ENCODE data around the gene TGFB2. TPM values are rescaled to one million over a fixed set of nuclear protein-coding genes. Genes with fewer than 3 reads are reported as not detected.

The TGFB2 gene
- total RNA-seq, 2 experiments from 2014 or later = 0.03 to 0.11 TPM

DNA sequence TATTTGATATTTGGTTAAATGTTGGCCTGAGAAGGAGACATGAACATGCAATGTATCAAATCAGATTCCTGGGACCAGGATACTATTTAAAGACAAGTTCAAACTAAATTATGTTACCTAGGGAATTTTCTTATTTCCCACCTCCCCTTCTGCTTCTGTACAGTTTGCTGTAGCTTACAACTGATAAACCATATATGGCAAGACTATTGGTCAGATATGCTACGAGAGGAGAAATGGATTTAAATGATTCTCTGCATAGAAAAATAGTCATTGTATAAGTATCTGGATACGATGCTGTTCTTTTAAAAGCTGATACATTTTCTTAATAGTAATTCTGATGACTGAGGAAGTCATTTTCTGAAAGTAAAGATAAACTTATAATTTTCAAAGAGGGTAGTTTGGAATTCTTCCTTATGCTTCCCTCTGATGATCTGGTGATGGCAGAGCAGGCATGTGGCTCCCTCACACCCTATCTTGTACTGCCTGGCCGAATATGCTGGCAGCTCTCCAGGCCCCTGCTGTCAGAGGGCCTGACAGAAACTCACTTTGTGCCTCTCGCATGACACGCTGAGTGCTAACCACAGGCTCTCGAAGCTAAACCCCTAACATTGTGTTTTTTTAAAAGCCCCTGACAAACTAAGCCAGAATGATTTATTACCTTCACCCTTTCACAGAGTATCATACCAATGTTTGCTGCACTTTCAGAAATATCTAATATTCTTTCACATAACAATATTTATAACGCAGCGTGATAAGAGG, 40.7 kb upstream of the TGFB2 start:
- peaks cover 34% of the 10 kb centered on the region; the same call in 1 of the 2 replicates for H3K79me2 ChIP-seq (ENCODE audit: insufficient read depth, low read depth, low read length)
- H3K36me3 ChIP-seq (ENCODE audit: insufficient read depth, low read length) = peaks cover 82% of the 10 kb centered on the region
- DNase-seq (ENCODE audit: low spot score) = no peak
- POLR2A ChIA-PET = interaction anchor here (0.6 to 2.1 kb wide), 5 partner anchors 9 to 19 kb away, joined by 3 to 7 read pairs (median 3); no protein-coding TSS in a partner anchor
- H3K4me3 ChIP-seq (ENCODE audit: low read depth, low read length, poor library complexity, severe bottlenecking) = no peak overlapping the region
- no TSS peak for BruUV-seq (replicated peaks)
- CTCF ChIA-PET (ENCODE audit: unreplicated experiment) = no interaction called here
- H3K9me3 ChIP-seq (ENCODE audit: low read length) = no peaks in the 10 kb centered on the region
- H2AFZ ChIP-seq (ENCODE audit: low read length) = no peak overlapping the region
- no peak overlapping the region for H3K27ac ChIP-seq (ENCODE audit: low read depth, low read length, poor library complexity, severe bottlenecking)
- H3K4me2 ChIP-seq (ENCODE audit: low read length) = no peak overlapping the region
- TF ChIP-seq, protein P1, sequence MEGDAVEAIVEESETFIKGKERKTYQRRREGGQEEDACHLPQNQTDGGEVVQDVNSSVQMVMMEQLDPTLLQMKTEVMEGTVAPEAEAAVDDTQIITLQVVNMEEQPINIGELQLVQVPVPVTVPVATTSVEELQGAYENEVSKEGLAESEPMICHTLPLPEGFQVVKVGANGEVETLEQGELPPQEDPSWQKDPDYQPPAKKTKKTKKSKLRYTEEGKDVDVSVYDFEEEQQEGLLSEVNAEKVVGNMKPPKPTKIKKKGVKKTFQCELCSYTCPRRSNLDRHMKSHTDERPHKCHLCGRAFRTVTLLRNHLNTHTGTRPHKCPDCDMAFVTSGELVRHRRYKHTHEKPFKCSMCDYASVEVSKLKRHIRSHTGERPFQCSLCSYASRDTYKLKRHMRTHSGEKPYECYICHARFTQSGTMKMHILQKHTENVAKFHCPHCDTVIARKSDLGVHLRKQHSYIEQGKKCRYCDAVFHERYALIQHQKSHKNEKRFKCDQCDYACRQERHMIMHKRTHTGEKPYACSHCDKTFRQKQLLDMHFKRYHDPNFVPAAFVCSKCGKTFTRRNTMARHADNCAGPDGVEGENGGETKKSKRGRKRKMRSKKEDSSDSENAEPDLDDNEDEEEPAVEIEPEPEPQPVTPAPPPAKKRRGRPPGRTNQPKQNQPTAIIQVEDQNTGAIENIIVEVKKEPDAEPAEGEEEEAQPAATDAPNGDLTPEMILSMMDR (conservative IDR thresholded peaks at IDR 0.05; ENCODE audit: low read length) = no peak
- TF ChIP-seq EZH2phosphoT487 (IDR thresholded peaks at IDR 0.05; ENCODE audit: borderline replicate concordance, low read depth, low read length) = no peak
- no peaks in the 10 kb centered on the region for H4K20me1 ChIP-seq (ENCODE audit: insufficient read depth, low read length)
- intact Hi-C loops (cut with micrococcal nuclease; ENCODE audit: unreplicated experiment) = no loop called here
- H3K4me1 ChIP-seq (ENCODE audit: insufficient read depth, low read length, poor library complexity, severe bottlenecking) = peaks cover under 1% of the 10 kb centered on the region
- no peaks in the 10 kb centered on the region for H3K9me2 ChIP-seq (ENCODE audit: insufficient read depth, low read length)

DNA sequence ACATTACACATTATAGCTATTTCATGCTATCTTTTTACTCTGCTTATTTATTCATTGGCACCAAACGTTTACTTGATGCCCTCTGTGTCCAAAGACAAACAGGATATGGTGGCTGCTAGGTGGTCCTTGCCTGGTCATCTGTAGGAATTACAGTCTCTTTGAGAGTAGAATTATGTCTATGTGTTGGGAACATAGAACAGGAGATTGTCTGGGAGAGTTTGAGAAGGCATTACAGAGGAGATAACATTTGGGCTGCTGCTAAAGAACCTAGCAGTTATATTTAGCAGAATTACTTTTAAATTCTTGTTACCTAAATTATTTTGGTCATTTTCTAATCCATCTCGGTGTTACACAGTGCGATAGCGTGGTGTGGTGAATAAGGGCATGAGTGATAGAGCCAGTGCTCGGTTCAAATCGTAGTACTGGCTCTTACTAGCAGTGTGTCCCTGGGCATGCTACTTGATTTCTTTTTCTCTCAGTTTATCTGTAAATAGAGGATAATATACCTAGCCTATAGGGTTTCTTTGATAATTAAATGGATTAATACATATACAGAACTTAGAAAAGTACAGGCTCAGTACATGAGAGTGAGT, 39.6 kb upstream of the TGFB2 start:
- POLR2A ChIA-PET = interaction anchor here (0.9 to 2.1 kb wide), 3 partner anchors 10 to 20 kb away, joined by 3 to 7 read pairs (median 3); no protein-coding TSS in a partner anchor
- Histone ChIP-seq H3K79me2 (ENCODE audit: insufficient read depth, low read depth, low read length) (peaks cover 23% of the 10 kb centered on the region; the same call in 1 of the 2 replicates), H2AFZ (ENCODE audit: low read length) (no peak overlapping the region), H4K20me1 (ENCODE audit: insufficient read depth, low read length) (no peaks in the 10 kb centered on the region), H3K9me3 (ENCODE audit: low read length) (no peaks in the 10 kb centered on the region), H3K4me3 (ENCODE audit: low read depth, low read length, poor library complexity, severe bottlenecking) (no peak overlapping the region), H3K27ac (ENCODE audit: low read depth, low read length, poor library complexity, severe bottlenecking) (no peak overlapping the region), H3K4me2 (ENCODE audit: low read length) (no peak overlapping the region), H3K36me3 (ENCODE audit: insufficient read depth, low read length) (peaks cover 89% of the 10 kb centered on the region), H3K9me2 (ENCODE audit: insufficient read depth, low read length) (no peaks in the 10 kb centered on the region), H3K4me1 (ENCODE audit: insufficient read depth, low read length, poor library complexity, severe bottlenecking) (no peaks in the 10 kb centered on the region)
- BruUV-seq (replicated peaks) = no TSS peak
- CTCF ChIA-PET (ENCODE audit: unreplicated experiment) = interaction anchor here (0.6 kb wide), 1 partner anchor 477 kb away, joined by 3 read pairs; no protein-coding TSS in a partner anchor
- intact Hi-C loops (cut with micrococcal nuclease; ENCODE audit: unreplicated experiment) = no loop called here
- TF ChIP-seq EZH2phosphoT487 (IDR thresholded peaks at IDR 0.05; ENCODE audit: borderline replicate concordance, low read depth, low read length) = no peak
- TF ChIP-seq, protein P1 (conservative IDR thresholded peaks at IDR 0.05; ENCODE audit: low read length) = no peak
- DNase-seq (ENCODE audit: low spot score) = no peak
